GM12864 (cell line): ENCODE results near the gene SRCAP.

ENCODE experiments used
- DNase-seq: peaks from one replicate; pipeline ENCODE4 v3.0.0-alpha.2; 2011; ENCODE audit warnings: low read depth
- H3K4me3 ChIP-seq: 2 replicates; pipeline ENCODE4 v1.5.1; 2011; ENCODE audit warnings: mild to moderate bottlenecking, low read depth, low read length, control low read depth
- CTCF ChIP-seq: IDR thresholded peaks from 2 replicates; pipeline ENCODE4 v1.5.1; 2011; ENCODE audit warnings: low read depth, mild to moderate bottlenecking, moderate library complexity, low read length, control low read depth, inconsistent platforms; ENCODE audit errors: missing control alignments

SRCAP gene

GRCh38 chr16:30654856-30655255, 44.1 kb upstream of the SRCAP start:
- DNase-seq = no peak

GRCh38 chr16:30655815-30656347, 43.1 kb upstream of the SRCAP start:
- no peak overlapping the region for H3K4me3 ChIP-seq
- no peak for TF ChIP-seq CTCF
- no peak for DNase-seq

More at GRCh38 chr16:30654856-30655255, 44.1 kb upstream of the SRCAP start:
- no peak overlapping the region for H3K4me3 ChIP-seq
- no peak for TF ChIP-seq CTCF

DNA sequence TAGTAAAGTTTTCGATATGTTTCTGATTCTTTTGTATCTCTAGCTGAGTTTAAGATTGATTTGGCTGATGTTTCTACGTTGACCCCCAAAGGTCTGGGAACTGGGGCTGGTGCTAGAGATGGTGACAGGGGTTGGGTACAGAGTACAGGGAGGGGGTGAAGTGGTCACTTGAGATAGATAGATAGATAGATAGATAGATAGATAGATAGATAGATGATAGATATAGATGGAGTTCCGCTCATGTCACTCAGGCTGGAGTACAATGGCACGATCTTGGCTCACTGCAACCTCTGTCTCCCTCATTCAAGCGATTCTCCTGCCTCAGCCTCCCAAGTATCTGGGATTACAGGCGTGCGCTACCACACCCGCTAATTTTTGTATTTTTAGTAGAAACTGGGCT, 42.6 kb upstream of the SRCAP start:
- TF ChIP-seq CTCF = no peak
- H3K4me3 ChIP-seq = no peak overlapping the region
- no peak for DNase-seq

GRCh38 chr16:30656974-30657865, 41.8 kb upstream of the SRCAP start:
- no peak for DNase-seq
- H3K4me3 ChIP-seq = peak overlapping the region; percentile 46
- no peak for TF ChIP-seq CTCF

DNA sequence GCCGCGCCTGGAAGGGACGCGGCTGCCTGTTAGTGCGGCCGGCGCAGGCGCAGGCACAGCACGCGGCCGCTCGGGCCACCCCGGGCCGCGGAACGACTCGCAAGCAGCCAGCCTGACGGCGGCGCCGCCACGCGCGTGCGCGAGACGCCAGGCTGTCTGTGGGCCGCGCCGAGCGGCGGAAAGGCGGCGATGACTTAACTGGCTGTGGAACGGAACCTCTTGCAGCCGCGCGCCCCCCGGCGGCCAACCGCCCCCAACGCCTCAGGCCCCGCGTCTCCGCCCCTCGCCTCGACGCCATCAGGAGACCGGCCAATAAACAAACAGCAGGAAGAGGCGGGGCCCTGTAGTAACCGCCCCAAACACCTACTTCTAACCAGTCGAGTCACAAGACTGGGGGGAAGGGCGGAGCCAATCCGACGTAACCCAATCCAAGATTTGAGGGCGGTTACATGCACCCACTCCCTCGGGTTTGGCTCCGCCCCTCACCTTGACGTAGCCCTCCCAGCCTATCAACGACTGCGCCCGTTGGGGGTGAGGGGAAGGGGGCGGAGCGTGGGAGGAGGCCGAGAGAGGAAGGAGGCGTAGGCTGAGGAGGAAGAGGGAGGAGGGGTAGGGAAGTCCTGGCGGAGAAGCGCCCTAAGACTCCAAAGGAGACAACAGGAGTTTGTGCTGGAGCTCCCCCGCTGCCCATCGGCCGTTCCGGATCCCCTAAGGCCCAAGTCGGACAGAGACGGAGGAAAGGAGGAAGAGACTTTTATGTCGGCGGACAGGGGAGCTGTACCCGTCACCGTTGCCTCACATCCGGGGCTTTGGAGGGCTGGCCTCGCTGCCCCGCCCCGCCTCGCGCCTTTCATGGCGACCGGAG, 40.9 kb upstream of the SRCAP start, which contains the start of gene FBRS:
Gene FBRS, plus strand, starts transcription at position 566 of the 865 bp plus-strand sequence. CDS start 1,088 bp downstream, outside the sequence.
- peak within 1 kb of the TSS; percentile 93 for H3K4me3 ChIP-seq
- peak; percentile 74 for TF ChIP-seq CTCF

DNA sequence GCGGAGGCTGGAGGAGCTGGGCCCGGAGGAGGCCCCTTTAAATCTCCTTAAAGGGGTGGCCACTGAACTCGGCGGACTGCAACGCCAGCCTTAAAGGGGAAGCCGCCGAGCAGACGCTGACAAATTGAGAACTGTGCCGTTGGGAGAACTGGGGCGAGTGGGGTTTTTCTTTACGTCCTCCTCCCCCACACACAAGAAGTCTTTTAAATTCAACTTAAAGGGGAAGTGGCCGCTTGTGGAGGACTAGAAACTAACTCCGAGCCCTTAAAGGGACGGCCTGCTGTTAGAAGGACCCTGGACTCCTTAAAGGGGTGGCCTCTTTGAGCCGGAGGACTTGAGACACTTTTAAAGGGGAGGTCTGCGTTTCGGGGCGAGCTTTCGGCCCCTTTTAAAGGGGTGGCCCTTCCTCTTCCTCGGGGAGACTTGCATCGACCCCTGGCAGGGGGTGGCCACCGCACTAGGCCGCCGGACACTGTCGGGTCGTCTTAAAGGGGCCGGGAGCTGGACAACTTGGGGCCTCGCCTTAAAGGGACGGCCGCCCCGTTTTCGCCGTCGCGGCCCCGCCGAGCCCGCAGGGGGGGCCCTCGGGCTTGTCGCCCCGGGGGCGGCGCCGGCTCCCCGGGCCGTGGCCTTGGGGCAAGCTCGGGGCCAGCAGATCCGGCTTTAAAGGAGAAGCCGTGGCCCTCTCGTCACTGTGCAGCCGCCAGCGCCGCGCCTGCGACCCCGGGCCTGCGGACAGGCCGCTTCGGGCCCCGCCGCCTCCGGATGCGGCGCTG, 40.1 kb upstream of the SRCAP start:
- peak overlapping the region; percentile 93 for H3K4me3 ChIP-seq
- peak; percentile 92 for DNase-seq
- TF ChIP-seq CTCF = peak; percentile 28

More for the DNA sequence above, 40.9 kb upstream of the SRCAP start, which contains the start of gene FBRS:
- DNase-seq = peak; percentile 100
